GM15510 (cell line): ENCODE measurements around the gene SYDE1.

Experiments used
- POLR2A ChIP-seq: IDR thresholded peaks from 3 replicates; pipeline ENCODE4 v1.6.1; 2011; ENCODE audit warnings: borderline replicate concordance; ENCODE audit not compliant: insufficient read length; ENCODE audit errors: extremely low read depth

The SYDE1 gene

DNA sequence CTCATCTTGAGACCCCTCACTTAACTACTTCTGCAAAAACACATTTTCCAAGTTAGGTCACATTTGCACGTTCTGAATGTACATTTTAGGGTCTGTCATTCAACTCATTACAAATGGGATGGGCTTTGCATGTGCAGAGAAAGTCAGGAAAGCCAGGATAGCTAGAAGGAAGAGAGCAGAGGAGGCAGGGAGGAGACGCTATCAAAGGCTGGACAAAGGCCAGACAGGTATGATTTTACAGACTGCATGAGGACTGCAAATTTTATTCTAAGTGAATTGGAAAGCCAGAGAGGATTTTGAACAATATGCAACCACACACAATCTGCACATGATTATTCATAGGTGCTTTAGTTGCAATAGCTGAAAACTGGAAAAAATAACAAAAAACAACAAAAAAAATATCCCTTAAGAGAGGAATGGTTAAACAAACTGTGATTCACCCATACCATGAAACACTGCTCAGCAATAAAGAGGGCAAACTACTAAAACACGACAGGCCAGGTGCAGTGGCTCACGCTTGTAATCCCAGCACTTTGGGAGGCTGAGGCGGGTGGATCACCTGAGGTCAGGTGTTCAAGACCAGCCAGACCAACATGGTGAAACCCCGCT lies 21.1 kb downstream of the SYDE1 start:
- no peak for TF ChIP-seq POLR2A

DNA sequence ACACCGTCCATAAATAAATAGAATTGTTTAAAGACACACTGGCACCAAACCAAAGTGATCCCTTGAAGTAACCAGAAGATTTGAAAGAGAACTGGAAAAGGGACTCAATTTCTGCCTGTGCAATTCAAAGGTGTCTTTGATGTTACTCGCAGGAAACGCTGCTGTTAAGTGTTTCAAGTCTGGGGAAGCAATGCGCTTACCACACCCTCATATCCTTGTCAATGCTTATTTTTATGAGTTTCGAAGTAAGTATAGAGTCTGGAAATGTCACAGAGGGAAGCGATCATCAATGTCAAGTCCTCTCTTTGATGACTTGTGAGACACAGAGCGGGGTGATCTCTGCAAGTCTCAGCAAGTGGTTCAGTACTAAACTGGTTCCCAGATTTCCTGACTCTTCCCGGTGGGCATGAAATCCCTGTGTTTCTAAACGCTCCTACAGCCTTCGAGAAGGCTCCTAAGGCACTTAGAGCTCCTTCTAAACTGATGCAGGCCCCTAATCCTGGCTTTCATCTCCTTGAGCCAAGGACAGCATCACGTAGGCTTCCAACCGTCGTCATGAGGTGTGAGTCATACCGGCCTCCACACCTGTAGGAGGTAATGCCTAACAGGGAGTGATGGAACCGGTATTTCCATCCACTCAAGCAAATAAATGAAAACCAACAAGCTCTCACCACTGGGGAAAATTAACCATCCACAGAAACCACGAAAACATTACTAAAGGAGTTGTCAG lies 22.8 kb downstream of the SYDE1 start:
- TF ChIP-seq POLR2A = no peak

DNA sequence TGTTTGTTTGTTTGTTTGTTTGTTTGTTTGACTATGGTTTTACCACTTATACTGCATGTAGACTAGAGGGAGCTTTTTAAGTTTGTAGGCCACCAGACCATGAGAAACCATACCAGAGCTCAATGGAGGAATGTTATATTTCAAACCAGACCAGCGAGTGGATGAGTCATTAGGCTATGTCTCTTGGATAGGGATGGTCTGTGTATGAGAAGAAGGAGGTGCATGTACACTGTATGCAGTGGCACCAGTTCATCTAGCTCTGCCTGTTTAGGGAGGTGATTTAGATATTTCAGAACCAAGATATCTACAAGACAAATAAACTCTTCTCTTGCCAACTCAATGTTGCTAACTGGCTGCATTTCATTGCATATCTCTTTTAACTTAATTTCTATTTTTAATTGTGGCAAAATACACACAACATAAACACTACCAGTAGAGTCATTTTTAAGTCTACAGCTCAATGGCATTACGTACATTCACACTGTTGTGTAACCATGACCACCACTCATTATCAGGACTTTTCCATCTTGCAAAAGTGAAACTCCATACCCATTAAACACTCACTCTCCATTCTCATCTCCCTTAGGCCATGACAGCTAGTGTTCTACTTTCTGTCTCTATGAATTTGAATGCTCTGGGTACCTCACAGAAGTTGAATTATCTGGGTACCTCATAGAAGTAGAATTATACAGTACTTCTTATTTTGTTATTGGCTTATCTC lies 29.2 kb downstream of the SYDE1 start:
- no peak for TF ChIP-seq POLR2A

DNA sequence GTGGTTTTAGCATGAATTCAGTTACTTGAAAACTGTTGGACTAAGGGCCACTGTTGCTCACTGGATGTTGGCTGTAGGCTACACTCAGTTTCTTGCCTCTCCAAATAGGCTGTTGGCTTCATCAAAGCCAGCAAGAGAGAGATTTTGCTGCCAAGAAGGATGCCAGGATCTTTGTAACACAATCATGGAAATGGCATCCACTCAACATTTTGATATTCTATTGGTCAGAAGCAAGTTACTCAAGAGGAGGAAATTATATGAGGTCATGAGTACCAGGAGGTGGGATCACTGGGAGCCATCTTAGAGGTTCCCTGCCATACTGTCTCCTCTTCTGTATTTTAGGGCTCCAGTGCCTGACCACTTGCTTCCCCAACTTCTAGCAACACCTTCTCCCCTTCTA lies 30.6 kb downstream of the SYDE1 start:
- TF ChIP-seq POLR2A = no peak

DNA sequence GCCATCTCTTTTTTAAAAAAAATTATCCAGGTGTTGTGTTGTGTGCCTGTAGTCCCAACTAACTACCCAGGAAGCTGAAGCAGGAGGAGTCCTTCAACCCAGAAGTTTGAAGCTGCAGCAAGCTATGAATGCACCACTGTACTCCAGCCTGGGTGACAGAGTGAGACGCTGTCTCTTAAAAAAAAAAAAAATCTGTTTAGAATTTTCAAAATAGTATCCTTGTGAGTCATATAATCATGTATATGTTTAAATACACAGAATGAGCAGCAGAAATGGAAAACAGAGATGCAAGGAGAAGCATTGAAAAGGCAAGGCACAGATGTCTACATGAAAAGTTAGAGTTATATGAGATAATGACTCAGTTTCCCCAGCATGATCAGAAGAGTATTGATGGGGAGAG lies 31.2 kb downstream of the SYDE1 start:
- no peak for TF ChIP-seq POLR2A

DNA sequence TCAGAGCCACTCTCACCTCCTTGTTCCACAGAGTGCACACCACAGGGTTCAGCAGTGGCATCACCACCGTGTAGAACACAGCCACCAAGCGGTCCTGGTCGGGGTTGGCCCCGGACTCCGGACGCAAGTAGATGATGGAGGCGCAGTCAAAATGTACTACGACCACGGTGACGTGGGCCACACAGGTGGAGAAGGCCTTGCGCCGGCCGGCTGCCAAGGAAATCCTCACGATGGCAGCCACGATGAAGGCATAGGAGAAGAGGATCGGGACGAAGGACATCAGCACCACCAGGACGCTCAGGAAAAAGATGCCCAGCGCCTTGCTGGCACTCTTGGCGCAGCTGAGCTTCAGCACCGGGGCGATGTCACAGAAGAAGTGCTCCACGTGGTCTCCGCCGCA lies 33.9 kb downstream of the SYDE1 start:
- TF ChIP-seq POLR2A = no peak

DNA sequence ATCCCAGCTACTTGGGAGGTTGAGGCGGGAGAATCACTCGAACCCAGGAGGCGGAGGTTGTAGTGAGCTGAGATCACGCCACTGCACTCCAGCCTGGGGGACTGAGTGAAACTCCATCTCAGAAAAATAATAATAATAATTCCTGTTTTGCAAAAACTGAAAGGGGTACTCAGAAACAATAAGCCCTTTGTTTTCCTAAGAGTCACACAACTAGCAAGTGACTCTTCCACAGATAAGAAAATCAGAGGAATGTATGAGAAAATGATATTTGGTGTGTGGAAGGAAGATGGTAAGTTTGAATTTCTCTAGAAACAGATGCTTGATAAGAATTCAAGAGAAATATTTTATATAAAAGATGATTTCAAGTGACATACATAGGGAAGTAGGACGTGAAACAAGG lies 35.1 kb downstream of the SYDE1 start:
- no peak for TF ChIP-seq POLR2A

DNA sequence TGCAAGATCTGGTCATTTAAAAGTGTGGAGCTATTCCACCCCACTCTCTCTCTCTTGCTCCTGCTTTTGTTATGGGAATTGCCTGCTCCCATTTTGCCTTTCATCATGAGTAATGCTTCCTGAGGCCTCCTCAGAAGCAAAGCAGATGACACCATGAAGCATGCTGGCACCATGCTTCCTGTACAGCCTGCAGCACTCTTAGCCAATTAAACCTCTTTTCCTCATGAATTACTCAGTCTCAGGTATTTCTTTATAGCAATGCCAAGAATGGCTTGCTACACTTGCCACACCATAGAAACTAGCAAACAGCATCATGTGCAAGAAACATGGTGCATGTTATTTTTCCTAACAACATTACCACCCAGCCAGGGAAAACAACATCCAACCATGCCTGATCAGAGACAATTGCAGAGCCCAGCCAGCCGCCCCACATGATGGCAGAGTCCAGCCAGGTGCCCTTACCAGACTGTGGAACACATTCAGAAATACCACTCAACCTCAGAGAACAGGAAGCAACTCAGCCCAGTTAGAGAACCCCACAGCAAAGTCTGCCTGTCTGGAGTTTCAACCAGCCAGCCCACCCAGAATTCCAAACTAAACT lies 36.9 kb downstream of the SYDE1 start:
- TF ChIP-seq POLR2A = no peak

DNA sequence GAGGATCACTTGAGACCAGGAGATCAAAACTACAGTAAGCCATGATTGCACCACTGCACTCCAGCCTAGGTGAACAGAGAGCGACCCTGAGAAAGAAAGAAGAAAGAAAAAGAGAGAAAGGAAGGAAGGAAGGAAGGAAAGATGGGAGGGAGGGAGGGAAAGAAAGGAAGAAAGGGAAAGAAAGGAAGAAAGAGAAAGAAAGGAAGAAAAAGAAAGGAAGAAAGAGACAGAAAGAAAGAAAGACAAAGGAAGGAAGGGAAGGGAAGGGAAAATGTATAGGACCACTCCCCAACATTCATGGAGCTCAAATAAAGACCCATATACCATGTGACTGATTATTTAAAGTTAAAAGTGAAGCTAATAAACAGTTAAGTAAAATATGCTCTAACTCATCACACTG lies 39.9 kb downstream of the SYDE1 start:
- TF ChIP-seq POLR2A = no peak

DNA sequence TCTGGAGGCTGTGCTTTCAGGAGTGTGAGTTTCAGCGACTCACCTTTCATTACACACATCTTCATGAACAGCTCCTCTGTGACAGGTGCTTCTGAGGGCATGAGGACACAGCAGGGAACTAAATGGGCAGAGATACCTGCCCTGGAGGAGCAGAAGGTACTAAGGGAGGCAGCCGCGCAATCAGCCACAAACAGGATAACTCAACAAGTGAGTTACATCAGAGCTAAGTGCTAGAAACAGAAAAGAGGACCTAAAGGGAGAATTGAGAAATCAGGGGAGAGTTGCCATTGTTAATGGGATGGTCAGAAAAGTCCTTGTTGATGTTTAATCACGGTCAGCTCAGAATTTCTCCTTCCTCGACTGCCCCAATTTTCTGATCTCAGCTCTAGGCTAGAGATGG lies 42.5 kb downstream of the SYDE1 start:
- no peak for TF ChIP-seq POLR2A

DNA sequence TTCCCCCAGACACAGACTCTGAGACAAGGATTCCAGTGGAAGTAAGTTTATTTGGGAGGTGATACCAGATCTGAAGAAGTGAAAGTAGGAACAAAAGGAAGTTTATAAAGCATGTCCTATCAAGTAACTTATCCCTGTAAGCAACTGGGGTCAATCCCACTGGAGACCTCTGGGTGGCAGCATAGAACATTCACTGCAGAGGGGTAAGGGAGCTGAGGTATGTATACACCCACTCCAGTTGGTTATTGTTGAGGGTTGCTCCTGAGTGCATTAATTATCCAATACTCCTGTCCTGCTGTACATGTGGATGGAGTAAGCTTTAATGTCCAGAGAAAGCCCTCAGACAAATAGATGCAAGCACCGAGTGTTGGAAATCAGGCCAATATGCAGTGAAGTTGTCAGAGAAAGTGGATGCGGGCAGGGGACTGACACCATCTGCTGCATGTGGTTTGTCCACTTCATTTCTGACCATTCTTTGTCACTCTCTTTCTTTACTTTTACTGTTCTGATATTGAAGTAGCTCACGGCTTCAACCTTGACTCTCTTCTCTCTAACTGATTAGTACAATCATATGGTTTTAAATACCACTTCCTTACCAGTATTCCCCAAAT lies 46.9 kb downstream of the SYDE1 start:
- no peak for TF ChIP-seq POLR2A

DNA sequence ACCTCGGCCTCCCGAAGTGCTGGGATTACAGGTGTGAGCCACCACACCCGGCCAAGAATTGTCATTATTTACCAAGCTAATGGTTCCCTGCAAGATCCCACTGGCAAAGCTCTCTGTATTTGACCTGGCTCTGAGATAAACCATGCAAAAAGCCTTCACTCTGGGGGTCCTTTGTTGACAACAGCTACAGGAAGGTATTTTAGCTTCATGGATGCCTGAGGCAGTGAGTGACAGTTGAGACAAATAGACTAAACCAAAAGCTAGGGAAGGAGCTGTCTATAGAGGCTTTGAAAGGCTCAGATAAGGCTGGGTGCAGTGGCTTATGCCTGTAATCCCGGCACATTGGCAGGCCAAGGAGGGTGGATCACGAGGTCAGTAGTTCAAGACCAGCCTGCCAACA lies 48.1 kb downstream of the SYDE1 start:
- no peak for TF ChIP-seq POLR2A

DNA sequence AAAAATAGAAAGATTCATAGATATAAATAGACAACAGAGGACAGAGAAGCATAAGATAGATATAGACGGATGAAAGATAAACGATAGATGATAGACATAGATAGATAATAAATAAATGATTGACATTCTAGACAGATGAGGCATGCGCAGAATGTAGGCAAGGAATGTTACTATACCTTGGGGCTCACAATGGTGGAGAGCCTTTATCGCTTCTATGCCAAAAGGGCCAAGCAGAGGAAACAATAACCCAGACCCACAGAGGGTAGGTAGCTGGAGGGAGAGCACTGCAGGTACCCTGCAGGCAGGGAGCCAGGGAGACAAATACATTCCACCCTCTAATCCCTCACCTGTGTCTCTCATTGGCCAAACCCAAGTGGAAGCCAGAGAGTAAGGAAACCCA lies 49.2 kb downstream of the SYDE1 start:
- no peak for TF ChIP-seq POLR2A

DNA sequence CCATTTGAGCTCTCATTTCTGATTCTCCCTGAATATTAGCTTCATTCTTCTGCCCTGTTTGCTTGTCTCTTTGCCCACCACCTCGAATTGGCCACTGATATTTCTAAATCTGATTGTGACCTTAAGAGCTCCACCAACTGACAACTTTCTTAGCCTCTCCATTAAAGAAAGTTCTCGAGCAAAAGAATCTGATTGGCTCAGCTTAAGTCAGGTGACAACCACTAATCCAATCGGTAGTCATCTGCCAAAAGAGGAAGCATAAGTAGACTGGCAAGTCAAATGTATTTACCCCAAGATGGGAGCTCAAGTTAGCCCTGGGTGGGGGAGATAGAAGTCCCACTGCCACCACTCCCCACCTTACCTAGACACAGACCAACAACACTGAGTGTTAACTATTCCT lies 52.0 kb downstream of the SYDE1 start:
- TF ChIP-seq POLR2A = no peak
